ENCODE measurements around the gene ATXN2.

ATXN2 gene

GRCh38 chr12:111590552-111590951, 8.6 kb downstream of the ATXN2 start:
- H3K4me1 ChIP-seq (ENCODE audit: low read length) = no peaks in the 10 kb centered on the region
- H3K27ac ChIP-seq (ENCODE audit: low read length) = no peak overlapping the region
- H3K9me3 ChIP-seq (replicated peaks; ENCODE audit: insufficient read depth, low read length) = no peaks in the 10 kb centered on the region
- H3K9ac ChIP-seq (ENCODE audit: low read length) = no peak overlapping the region
- TF ChIP-seq, protein P1, sequence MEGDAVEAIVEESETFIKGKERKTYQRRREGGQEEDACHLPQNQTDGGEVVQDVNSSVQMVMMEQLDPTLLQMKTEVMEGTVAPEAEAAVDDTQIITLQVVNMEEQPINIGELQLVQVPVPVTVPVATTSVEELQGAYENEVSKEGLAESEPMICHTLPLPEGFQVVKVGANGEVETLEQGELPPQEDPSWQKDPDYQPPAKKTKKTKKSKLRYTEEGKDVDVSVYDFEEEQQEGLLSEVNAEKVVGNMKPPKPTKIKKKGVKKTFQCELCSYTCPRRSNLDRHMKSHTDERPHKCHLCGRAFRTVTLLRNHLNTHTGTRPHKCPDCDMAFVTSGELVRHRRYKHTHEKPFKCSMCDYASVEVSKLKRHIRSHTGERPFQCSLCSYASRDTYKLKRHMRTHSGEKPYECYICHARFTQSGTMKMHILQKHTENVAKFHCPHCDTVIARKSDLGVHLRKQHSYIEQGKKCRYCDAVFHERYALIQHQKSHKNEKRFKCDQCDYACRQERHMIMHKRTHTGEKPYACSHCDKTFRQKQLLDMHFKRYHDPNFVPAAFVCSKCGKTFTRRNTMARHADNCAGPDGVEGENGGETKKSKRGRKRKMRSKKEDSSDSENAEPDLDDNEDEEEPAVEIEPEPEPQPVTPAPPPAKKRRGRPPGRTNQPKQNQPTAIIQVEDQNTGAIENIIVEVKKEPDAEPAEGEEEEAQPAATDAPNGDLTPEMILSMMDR (IDR thresholded peaks at IDR 0.05; ENCODE audit: low read length) = no peak
- TF ChIP-seq EZH2phosphoT487 (IDR thresholded peaks at IDR 0.05; ENCODE audit: low read length) (no peak), EZH2 (optimal IDR thresholded peaks at IDR 0.05; ENCODE audit: low read depth, low read length) (no peak)
- no peaks in the 10 kb centered on the region for H3K36me3 ChIP-seq (replicated peaks; ENCODE audit: insufficient read depth, low read length)
- H3K27me3 ChIP-seq (replicated peaks; ENCODE audit: insufficient read depth, low read length) = no peaks in the 10 kb centered on the region
- H3K79me2 ChIP-seq (ENCODE audit: low read length) = peaks cover 54% of the 10 kb centered on the region
- H3K4me2 ChIP-seq (ENCODE audit: low read depth, low read length) = no peak overlapping the region
- H3K4me3 ChIP-seq (ENCODE audit: low read length) = no peak overlapping the region
- H2AFZ ChIP-seq (ENCODE audit: low read length) = no peak overlapping the region
- H4K20me1 ChIP-seq (ENCODE audit: insufficient read depth, low read length) = no peaks in the 10 kb centered on the region
- H3F3A ChIP-seq (ENCODE audit: insufficient read depth, low read length) = no peaks in the 10 kb centered on the region
- H3K9me2 ChIP-seq (replicated peaks; ENCODE audit: insufficient read depth, low read length) = no peaks in the 10 kb centered on the region
- DNase-seq = no peak

DNA sequence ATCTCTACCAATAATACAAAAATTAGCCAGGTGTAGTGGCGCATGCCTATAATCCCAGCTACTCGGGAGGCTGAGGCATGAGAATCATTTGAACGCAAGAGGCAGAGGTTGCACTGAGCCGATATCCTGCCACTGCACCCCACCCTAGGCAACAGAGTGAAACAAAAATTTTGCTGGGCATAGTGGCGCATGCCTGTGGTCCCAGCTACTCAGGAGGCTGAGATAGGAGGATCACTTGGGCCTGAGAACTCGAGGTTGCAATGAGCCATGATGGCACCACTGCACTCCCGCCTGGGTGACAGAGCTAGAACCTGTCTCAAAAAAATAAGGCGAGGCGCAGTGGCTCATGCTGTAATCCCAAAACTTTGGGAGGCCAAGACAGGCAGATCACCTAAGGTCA, 9.5 kb downstream of the ATXN2 start:
- Histone ChIP-seq H3K27ac (ENCODE audit: low read length) (no peak overlapping the region), H3K4me3 (ENCODE audit: low read length) (no peak overlapping the region), H3K9me2 (replicated peaks; ENCODE audit: insufficient read depth, low read length) (no peaks in the 10 kb centered on the region), H3K4me2 (ENCODE audit: low read depth, low read length) (no peak overlapping the region), H3K9me3 (replicated peaks; ENCODE audit: insufficient read depth, low read length) (no peaks in the 10 kb centered on the region), H2AFZ (ENCODE audit: low read length) (no peak overlapping the region), H3K36me3 (replicated peaks; ENCODE audit: insufficient read depth, low read length) (no peaks in the 10 kb centered on the region), H3F3A (ENCODE audit: insufficient read depth, low read length) (no peaks in the 10 kb centered on the region), H4K20me1 (ENCODE audit: insufficient read depth, low read length) (no peaks in the 10 kb centered on the region), H3K79me2 (ENCODE audit: low read length) (peaks cover 44% of the 10 kb centered on the region), H3K9ac (ENCODE audit: low read length) (no peak overlapping the region), H3K27me3 (replicated peaks; ENCODE audit: insufficient read depth, low read length) (no peaks in the 10 kb centered on the region), H3K4me1 (ENCODE audit: low read length) (no peaks in the 10 kb centered on the region)
- DNase-seq = no peak
- TF ChIP-seq EZH2phosphoT487 (IDR thresholded peaks at IDR 0.05; ENCODE audit: low read length) = no peak
- TF ChIP-seq, protein P1 (IDR thresholded peaks at IDR 0.05; ENCODE audit: low read length) = no peak
- no peak for TF ChIP-seq EZH2 (optimal IDR thresholded peaks at IDR 0.05; ENCODE audit: low read depth, low read length)

- Histone ChIP-seq H3K36me3 (replicated peaks; ENCODE audit: insufficient read depth, low read length) (no peaks in the 10 kb centered on the region), H3K27me3 (replicated peaks; ENCODE audit: insufficient read depth, low read length) (no peaks in the 10 kb centered on the region), H3F3A (ENCODE audit: insufficient read depth, low read length) (no peaks in the 10 kb centered on the region), H3K9me3 (replicated peaks; ENCODE audit: insufficient read depth, low read length) (no peaks in the 10 kb centered on the region), H2AFZ (ENCODE audit: low read length) (no peak overlapping the region), H3K4me2 (ENCODE audit: low read depth, low read length) (no peak overlapping the region), H3K9ac (ENCODE audit: low read length) (no peak overlapping the region), H4K20me1 (ENCODE audit: insufficient read depth, low read length) (no peaks in the 10 kb centered on the region), H3K9me2 (replicated peaks; ENCODE audit: insufficient read depth, low read length) (no peaks in the 10 kb centered on the region), H3K4me3 (ENCODE audit: low read length) (no peak overlapping the region), H3K27ac (ENCODE audit: low read length) (no peak overlapping the region), H3K79me2 (ENCODE audit: low read length) (peaks cover 30% of the 10 kb centered on the region), H3K4me1 (ENCODE audit: low read length) (no peaks in the 10 kb centered on the region)
- no peak for DNase-seq
- TF ChIP-seq, protein P1 (IDR thresholded peaks at IDR 0.05; ENCODE audit: low read length) = no peak
- TF ChIP-seq EZH2phosphoT487 (IDR thresholded peaks at IDR 0.05; ENCODE audit: low read length) (no peak), EZH2 (optimal IDR thresholded peaks at IDR 0.05; ENCODE audit: low read depth, low read length) (no peak)
Measured at GRCh38 chr12:111588010-111588409, 11.1 kb downstream of the ATXN2 start.

All from MM.1S (cell line).